ENCODE data around the gene SLC36A2. TPM values are rescaled to one million over a fixed set of nuclear protein-coding genes. Genes with fewer than 3 reads are reported as not detected.

SLC36A2 gene
- total and polyA plus RNA-seq, 5 experiments from 2014 or later: not detected

DNA sequence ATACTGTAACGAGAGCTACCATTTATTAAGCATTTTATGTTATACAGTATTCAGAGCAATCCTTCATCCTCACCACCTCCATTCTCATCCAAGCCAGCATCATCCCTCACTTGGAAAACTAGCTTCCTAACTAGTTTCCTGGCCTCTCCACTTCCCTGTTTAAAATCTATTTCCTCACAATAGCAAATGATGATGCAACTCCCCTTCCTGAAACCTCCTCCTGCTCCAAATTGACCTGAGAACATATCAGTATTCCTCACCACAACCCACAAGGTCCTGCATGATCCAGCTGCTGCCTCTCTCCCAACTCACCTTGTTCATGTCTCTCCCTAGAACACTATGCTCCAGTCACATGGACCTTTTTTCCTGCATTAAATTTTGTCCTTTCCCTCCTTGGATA lies 4.3 kb upstream of the SLC36A2 start:
- H3K36me3 Mint-ChIP-seq: no peaks in the 10 kb centered on the region
- no peak overlapping the region for H3K4me3 Mint-ChIP-seq
- H3K27me3 Mint-ChIP-seq: peaks cover 18 to 51% (median 27%) of the 10 kb centered on the region in 5 donors
- POLR2A ChIA-PET: no interaction called here
- no peak for DNase-seq
- no peak for ATAC-seq
- H3K27ac Mint-ChIP-seq: no peak overlapping the region
- H3K9me3 Mint-ChIP-seq: no peaks in the 10 kb centered on the region
- H3K4me1 Mint-ChIP-seq: no peaks in the 10 kb centered on the region

DNA sequence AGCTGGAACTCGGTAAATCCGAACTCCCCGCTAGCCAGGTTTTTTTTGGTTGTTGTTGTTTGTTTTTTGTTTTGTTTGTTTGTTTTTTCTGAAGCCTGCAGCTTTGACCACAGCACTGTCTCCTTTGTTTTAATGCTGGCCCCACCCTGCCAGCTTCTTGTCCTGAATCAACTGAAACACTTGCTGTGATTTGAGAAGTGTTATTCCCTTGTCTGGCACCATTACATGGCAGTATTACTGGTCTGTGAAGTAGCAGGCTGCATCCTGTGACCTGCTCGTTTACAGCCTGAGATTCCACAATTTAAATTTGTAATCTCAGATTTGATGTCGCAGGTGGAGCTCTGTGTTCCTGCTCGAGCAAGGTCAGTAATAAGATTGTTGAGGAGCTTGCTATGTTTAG lies 1.4 kb upstream of the SLC36A2 start:
- Mint-ChIP-seq H3K9me3 (no peaks in the 10 kb centered on the region), H3K4me3 (no peak overlapping the region), H3K27ac (no peak overlapping the region), H3K4me1 (no peaks in the 10 kb centered on the region), H3K36me3 (no peaks in the 10 kb centered on the region), H3K27me3 (peaks cover 25 to 34% (median 32%) of the 10 kb centered on the region in 5 donors)
- no peak for ATAC-seq
- DNase-seq: no peak
- POLR2A ChIA-PET: no interaction called here

DNA sequence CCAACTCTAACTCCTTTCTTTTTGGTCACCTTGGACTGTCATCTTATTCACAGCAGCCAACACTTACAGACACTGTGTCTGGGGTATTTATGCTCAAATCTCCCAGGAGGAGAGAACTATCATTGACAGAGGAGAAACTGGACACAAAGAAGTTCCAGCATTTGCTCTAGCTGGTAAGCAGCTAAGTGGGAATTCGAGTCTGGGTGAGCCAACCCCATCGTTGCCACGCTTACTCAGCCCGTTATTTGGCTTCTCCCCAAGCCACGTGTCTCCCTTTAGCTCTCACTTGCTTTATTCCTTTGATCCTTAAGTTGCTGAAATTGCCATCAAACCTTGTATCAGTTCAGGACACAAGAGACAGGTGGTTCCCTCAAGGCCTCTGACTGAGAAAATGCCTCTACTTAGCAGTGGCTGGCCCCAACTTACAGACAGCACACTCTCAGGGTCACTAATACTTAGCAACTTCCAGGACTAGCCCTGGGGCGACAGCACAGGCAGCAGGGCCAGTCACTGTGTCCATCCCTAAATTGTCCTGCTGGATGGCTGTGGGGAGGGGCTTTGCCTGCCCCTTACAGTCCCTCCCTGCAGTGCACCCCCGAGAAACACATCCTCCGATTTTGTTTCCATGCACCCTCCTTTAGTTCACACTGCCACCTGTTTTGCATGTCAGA lies 1.4 kb downstream of the SLC36A2 start:
- Mint-ChIP-seq H3K4me3 (no peak overlapping the region), H3K4me1 (no peaks in the 10 kb centered on the region), H3K9me3 (no peaks in the 10 kb centered on the region), H3K36me3 (no peaks in the 10 kb centered on the region), H3K27ac (no peak overlapping the region), H3K27me3 (peaks cover 24 to 40% (median 34%) of the 10 kb centered on the region in 5 donors)
- ATAC-seq (no peak), DNase-seq (no peak)
- POLR2A ChIA-PET: no interaction called here

DNA sequence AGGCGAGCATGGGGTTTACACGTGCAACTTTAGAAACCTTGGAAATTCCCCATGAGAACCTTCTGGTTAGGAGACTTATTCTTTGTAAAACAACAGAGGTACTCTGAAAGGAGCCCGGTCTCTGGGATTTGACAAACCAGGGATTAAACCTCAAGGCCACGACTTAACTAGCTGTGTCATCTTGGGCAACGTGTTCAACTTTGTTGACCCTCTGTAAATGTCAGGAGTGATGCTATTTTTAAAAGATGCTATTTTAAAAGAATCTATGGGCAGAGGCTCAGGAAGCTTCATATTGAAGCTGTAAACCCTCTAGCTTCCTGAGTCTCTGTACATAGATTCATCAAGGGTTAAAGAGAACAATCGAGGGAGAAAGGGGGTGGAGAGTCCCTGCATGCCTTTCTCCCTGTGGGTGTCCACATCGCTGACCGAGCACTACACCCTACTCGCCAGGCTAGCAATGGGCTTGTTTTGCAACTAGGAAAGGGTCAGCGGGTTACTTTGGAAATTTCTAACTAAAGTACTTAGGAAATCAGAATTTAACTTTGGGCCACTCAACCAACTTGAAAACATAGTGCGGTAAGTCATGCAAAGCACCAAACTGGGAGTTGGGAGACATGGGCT lies 2.1 kb downstream of the SLC36A2 start:
- Mint-ChIP-seq H3K27ac (no peak overlapping the region), H3K9me3 (no peaks in the 10 kb centered on the region), H3K4me1 (no peaks in the 10 kb centered on the region), H3K27me3 (peaks cover 28 to 44% (median 31%) of the 10 kb centered on the region in 5 donors), H3K4me3 (no peak overlapping the region), H3K36me3 (no peaks in the 10 kb centered on the region)
- DNase-seq (no peak), ATAC-seq (no peak)
- POLR2A ChIA-PET: no interaction called here

DNA sequence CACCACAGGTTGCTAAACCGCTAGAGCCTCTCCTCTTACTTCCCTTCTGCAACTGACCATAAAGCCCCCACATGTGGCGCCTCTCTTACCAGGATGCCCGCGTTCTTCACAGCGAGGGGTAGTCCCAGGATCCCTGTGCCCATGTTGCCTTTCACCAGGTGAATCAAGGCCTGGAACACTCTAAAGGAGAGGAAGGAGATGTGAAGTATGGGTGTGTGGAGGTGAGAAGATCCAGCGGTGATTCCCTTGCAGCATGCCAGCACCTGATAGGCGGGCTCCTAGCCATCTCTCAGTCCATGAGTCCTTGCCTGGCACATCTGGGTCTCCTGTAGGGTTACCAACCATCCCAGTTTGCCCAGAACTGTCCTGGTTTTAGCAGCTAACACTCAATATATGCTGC lies 3.3 kb downstream of the SLC36A2 start:
- POLR2A ChIA-PET: no interaction called here
- Mint-ChIP-seq H3K4me3 (no peak overlapping the region), H3K27me3 (peaks cover 25 to 47% (median 30%) of the 10 kb centered on the region in 5 donors)

DNA sequence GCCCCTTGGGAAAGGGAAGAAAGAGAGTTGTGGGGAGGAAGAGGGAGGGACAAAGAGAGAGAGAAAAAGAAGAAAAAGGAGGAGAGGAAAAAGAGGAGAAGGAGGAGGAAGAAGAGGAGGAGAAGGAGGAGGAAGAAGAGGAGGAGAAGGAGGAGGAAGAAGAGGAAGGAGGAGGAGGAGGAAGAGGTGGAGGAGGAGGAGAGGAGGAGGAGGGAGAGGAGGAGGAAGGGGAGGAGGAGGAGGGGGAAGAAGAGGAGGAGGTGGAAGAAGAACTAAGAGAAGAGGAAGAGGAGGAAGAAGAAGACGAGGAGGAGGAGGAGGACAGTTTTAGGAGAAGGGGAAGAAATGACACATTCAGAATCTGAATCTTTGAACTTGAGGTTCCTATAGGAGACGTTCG lies 7.4 kb downstream of the SLC36A2 start:
- no peaks in the 10 kb centered on the region for H3K9me3 Mint-ChIP-seq
- POLR2A ChIA-PET: no interaction called here
- no peak for ATAC-seq
- H3K36me3 Mint-ChIP-seq: no peaks in the 10 kb centered on the region
- peaks cover 23 to 38% (median 32%) of the 10 kb centered on the region in 5 donors for H3K27me3 Mint-ChIP-seq
- no peak overlapping the region for H3K4me3 Mint-ChIP-seq
- no peak for DNase-seq
- peaks cover 0 to 11% (median under 1%) of the 10 kb centered on the region in 4 donors for H3K4me1 Mint-ChIP-seq
- no peak overlapping the region for H3K27ac Mint-ChIP-seq

More for the DNA sequence above, 3.3 kb downstream of the SLC36A2 start:
- H3K36me3 Mint-ChIP-seq: no peaks in the 10 kb centered on the region
- DNase-seq: no peak
- ATAC-seq: no peak
- H3K4me1 Mint-ChIP-seq: peaks cover 0 to under 1% (median 0%) of the 10 kb centered on the region in 4 donors
- H3K9me3 Mint-ChIP-seq: no peaks in the 10 kb centered on the region
- H3K27ac Mint-ChIP-seq: peak overlapping the region in 1 of 10 donors; percentile 23

DNA sequence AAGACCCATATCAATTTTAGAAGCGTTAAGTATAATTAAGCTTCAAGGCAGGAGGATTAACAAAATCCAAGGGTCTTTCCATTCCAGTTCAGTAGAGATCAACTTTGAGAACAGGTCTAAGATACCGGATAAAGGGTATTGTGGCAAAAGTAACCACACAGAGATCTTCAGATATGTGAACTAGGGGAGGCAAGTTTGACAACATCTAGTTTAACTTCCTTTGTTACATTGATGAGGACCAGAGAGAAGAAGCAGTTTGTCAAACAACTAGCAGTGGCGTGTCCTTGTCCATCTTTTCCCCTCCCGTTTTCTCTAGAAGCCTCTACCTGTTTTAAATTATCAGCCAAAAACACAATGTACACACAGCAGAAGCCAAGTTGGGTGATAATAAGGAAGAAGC lies 8.6 kb downstream of the SLC36A2 start:
- DNase-seq (peak in 2 of 10 donors; percentile 1 to 6), ATAC-seq (peak in 1 of 2 donors; percentile 56)
- Mint-ChIP-seq H3K27ac (peak overlapping the region in 1 of 10 donors; percentile 33), H3K4me1 (peaks cover 0 to 11% (median under 1%) of the 10 kb centered on the region in 4 donors), H3K36me3 (no peaks in the 10 kb centered on the region), H3K27me3 (peaks cover 21 to 38% (median 29%) of the 10 kb centered on the region in 5 donors), H3K9me3 (no peaks in the 10 kb centered on the region), H3K4me3 (no peak overlapping the region)
- POLR2A ChIA-PET: no interaction called here

DNA sequence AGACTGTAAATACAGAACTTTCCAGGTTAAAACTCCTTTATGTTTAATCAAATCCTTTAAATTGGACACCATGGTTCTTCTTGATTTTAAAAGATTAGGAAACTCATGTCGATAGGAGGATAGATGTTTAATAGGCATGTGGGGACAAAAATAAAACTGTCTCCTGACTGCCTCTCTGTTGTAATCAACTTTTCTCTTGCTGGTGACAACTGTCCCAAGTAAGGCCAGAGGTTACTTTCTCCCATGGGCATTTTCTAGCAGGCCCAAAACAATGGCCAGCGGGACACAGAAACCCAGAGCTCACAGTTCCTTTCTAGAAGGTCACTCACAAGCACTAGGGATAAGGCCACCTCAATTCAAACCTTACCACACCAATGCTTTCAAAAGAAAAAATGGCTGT lies 14.5 kb downstream of the SLC36A2 start:
- no peak for DNase-seq
- ATAC-seq: no peak
- H3K9me3 Mint-ChIP-seq: no peaks in the 10 kb centered on the region
- peaks cover 5 to 11% (median 9%) of the 10 kb centered on the region in 5 donors for H3K27me3 Mint-ChIP-seq
- H3K36me3 Mint-ChIP-seq: no peaks in the 10 kb centered on the region
- no peak overlapping the region for H3K4me3 Mint-ChIP-seq
- H3K4me1 Mint-ChIP-seq: peaks cover 0 to 4% (median 0%) of the 10 kb centered on the region in 4 donors
- no peak overlapping the region for H3K27ac Mint-ChIP-seq
- POLR2A ChIA-PET: no interaction called here

DNA sequence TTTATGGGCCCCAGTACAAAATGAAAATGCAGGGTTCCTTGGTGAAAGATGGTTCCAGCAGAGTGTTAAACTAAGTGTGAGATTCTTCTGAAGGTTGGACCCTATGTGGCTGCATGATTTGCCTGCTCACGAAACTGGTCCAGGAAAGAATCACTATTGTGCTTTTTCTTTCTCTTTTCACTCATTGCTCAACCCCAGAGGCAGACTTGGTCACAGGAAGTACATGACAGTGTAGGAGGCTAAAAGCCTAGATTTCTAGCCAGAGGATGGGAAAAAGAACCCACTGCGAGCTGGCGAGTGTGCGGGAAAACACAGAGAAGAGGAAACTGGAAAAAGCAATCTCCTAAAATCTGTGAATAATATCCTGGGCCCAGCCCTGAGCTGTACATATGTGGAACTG lies 18.6 kb downstream of the SLC36A2 start:
- H3K36me3 Mint-ChIP-seq: no peaks in the 10 kb centered on the region
- H3K27ac Mint-ChIP-seq: no peak overlapping the region
- ATAC-seq (no peak), DNase-seq (no peak)
- peaks cover 0 to 14% (median 5%) of the 10 kb centered on the region in 5 donors for H3K27me3 Mint-ChIP-seq
- H3K4me1 Mint-ChIP-seq: peaks cover 0 to 4% (median 0%) of the 10 kb centered on the region in 4 donors
- no peak overlapping the region for H3K4me3 Mint-ChIP-seq
- POLR2A ChIA-PET: no interaction called here
- no peaks in the 10 kb centered on the region for H3K9me3 Mint-ChIP-seq

DNA sequence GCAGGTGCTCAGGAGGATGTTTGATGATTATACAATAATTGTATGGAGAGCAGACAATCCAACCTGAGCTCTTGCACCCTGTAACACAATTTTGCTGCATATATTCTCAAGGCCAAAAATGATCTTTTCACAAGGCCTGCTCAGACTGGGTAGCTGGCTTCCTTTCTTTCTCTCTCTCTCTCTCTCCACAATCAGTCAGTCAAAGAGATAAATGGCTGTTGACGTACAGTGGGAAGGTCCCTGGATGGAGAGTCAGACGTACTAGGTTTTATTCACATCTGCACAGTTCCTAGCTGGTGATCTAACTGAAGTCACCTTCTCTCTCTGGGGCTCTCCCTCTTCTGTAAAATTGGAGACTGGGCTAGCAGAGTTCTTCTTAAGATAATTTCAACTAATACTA lies 19.8 kb downstream of the SLC36A2 start:
- POLR2A ChIA-PET: no interaction called here
- Mint-ChIP-seq H3K27me3 (peaks cover 0 to 14% (median 5%) of the 10 kb centered on the region in 5 donors), H3K27ac (no peak overlapping the region), H3K36me3 (no peaks in the 10 kb centered on the region), H3K9me3 (no peaks in the 10 kb centered on the region), H3K4me3 (no peak overlapping the region), H3K4me1 (peaks cover 0 to 4% (median 0%) of the 10 kb centered on the region in 4 donors)
- ATAC-seq (no peak), DNase-seq (no peak)

DNA sequence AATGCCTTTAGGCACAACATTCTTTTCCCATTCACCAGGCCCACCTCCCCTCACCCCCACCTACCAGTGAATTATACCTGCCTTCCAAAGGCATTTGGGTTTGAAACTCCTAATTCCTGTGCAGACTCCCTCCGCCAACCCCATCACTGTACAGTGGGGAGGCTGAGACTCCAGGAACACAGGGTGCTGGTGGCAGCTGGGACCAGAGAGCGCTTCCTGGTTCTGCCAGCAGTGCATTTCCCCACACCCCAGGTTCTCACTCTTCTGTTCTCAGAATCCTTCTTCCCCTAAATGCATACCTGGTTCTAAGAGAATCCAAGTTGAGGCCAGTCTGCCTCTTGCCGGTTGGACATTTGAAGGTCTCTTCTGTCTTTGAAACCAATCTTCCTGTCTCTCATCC lies 21.1 kb downstream of the SLC36A2 start:
- no peak overlapping the region for H3K27ac Mint-ChIP-seq
- POLR2A ChIA-PET: no interaction called here
- no peak for ATAC-seq
- no peaks in the 10 kb centered on the region for H3K36me3 Mint-ChIP-seq
- H3K4me3 Mint-ChIP-seq: no peak overlapping the region
- H3K4me1 Mint-ChIP-seq: peaks cover 0 to 4% (median 0%) of the 10 kb centered on the region in 4 donors
- no peak for DNase-seq
- H3K9me3 Mint-ChIP-seq: no peaks in the 10 kb centered on the region
- peaks cover 0 to 14% (median 5%) of the 10 kb centered on the region in 5 donors for H3K27me3 Mint-ChIP-seq

DNA sequence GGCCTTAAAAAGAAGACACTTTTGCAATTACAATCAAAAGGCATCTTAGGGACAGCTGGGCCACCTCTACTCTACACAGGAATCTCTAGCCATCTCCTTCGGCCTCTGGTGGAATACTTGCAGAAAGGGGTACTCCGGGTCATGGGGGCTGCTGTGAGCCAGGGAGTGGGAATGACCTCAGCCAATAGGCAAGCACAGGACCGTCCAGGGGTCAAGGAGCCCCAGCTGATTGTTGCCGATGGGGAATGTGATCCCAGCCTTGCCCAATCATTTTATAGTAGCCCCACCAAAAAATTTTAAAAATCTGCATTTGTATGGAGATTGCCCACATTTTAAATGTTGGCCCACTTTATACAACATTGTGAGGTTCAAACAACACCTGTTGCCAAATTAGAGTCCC lies 26.9 kb downstream of the SLC36A2 start:
- Mint-ChIP-seq H3K4me1 (peaks cover 0 to 11% (median 1%) of the 10 kb centered on the region in 4 donors), H3K27ac (no peak overlapping the region), H3K36me3 (no peaks in the 10 kb centered on the region), H3K9me3 (no peaks in the 10 kb centered on the region), H3K27me3 (peaks cover 0 to 10% (median 7%) of the 10 kb centered on the region in 5 donors), H3K4me3 (no peak overlapping the region)
- POLR2A ChIA-PET: interaction anchor here (0.8 kb wide), 1 partner anchor 80 kb away, joined by 3 read pairs; no protein-coding TSS in a partner anchor
- ATAC-seq (no peak), DNase-seq (no peak)

DNA sequence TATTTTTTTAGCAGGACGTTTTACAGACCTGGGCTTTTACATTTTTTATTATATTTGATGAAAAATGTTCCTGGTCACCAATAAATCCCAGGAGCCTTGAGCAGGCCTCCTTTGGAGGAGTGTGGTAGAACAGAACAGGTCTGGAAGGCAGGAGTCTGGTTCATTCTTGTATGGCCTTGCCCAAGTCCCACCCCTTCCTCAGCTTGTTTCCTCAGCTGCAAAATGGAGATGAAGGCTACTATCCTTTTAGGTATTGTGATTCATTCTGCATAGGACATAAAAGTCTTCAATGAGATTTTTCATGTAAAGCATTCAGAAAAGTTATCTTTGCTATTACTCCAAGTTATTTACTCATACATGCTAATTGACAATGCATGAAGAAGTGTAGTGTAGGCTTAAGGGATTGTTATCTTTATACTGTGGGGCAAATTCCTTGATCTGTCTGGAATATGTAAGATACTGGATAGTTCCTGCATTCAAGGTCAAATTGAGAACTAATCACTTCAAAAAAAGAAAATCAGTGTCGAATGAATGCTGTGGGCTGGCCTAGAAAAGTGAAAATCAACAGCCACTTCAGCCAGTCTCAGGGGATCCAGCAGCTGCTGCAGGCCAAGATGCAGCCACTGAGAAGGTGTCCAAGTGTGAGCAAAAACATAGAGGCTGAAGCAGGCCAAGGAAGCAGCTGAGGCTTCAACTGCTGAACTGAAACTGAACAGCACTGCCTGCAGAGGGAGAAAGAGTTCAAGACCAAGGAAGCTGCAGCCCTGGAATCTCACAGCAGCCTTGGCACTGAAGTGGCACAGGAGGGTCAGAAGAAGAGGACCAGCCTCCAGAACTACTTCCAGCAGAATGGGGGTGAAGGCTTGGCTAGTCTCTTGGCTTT lies 28.3 kb downstream of the SLC36A2 start:
- no peak for ATAC-seq
- Mint-ChIP-seq H3K27me3 (peaks cover 0 to 8% (median 1%) of the 10 kb centered on the region in 5 donors), H3K4me1 (peaks cover 0 to 11% (median 1%) of the 10 kb centered on the region in 4 donors), H3K4me3 (no peak overlapping the region), H3K9me3 (no peaks in the 10 kb centered on the region), H3K27ac (no peak overlapping the region), H3K36me3 (no peaks in the 10 kb centered on the region)
- DNase-seq: no peak
- POLR2A ChIA-PET: no interaction called here

Data from naive thymus-derived CD8-positive, alpha-beta T cell (primary cell).